NK-92 treated with Interleukin-12 subunit alpha and Interleukin-12 subunit beta, amount 100 ng/mL, for 24 hours (cell line): Measurements from ENCODE around the gene D2HGDH.
"Not testable (repeated sequence)": the region's sequence is repeated elsewhere in the genome, so short reads cannot be mapped to it uniquely, and the experiment has no call there.

Experiments
- DNase-seq: peaks from one replicate; lab custom pipeline; 2025; lab: John Stamatoyannopoulos, UW

D2HGDH gene

DNA sequence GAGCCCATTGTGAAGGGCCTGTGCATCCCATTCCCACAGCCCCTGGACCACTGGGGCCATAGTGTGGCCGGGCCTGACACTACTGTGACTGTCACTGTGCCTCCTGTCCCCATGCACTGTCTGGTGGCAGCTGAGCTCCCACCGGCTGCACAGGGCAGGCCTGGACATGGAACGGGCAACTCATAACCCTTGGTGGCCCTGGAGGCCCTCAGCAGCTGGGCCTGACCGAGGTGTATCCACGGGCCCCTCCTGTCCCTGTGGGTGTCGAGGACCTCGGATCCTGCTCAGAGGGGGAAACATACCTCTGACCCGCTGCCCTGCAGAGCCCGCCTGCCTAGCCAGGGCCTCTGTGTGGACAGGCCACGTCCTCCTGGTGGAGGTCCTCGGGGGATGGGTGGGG, 34.4 kb downstream of the D2HGDH start:
- no peak for DNase-seq

DNA sequence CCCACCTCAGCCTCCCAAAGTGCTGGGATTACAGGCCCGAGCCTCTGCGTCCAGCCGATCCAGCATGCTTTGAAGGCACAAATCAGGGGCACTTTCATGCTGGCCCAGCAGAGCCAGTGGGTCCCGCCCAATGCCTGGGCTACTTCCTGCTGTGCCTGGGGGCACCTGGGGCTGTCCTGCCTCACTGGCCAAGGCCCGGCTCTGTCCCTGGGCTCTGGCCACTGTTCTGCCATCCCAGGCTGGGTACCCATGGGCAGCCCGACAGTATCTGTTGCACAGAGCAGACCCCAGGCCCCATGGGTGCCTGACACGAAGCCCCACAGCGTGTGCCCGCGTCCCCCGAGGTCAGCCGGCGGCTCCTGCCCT, 35.4 kb downstream of the D2HGDH start:
- no peak for DNase-seq

DNA sequence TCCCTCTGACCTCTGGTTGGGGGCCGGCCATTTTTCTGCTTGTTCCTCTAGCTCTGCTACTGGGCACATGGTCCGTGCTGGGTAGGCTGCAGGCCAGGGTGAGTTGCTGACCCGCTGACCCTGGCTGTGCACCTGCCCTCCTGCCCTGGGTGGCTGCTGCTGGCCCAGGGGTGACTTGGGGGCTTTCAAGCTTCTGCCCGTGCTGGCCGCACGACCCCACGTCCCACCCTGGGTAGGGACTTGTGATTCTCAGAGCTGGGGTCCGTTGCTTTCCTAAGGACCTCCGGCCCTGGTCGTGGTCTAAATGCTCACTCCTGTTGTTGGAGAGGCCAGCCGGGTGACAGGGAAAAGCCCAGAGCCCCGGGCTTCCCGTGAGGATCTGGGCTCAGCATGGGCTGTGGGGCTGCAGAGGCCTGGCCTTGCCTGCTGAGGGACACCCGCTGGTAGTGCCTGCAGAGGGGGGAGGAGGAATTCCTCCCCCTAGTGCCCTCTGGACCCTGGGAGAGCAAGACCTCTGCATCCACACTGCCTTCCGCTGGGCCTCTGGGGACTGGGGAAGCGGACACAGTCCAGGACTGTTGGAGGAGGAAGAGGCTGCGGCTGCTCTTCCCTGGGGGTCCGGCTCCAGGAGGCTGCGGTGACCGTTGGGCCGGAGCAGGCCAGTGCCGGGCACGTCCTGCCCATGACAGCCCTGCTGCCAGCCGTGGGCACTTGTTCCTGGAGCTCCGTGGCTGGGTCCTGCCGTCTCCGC, 35.9 kb downstream of the D2HGDH start:
- no peak for DNase-seq

DNA sequence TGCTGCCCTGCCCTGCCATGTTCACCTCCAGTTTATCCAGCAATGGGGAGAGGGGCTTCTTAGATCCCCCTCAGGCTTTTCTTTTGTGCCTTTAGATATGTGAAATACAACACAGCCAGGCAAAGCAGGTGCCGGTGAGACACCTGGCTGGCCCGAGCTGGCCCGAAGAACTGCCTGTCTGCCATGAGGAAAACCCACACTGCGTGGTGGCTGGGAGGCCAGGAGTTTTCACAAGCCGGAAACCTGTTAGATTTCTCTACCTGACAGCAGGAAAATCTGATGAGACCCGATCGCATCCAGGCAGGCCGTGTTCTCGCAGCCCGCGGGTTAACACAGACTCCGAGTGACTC, 36.5 kb downstream of the D2HGDH start:
- no peak for DNase-seq

- no peak for DNase-seq
Observed at GRCh38 chr2:241771286-241772062, 37.0 kb downstream of the D2HGDH start.

DNA sequence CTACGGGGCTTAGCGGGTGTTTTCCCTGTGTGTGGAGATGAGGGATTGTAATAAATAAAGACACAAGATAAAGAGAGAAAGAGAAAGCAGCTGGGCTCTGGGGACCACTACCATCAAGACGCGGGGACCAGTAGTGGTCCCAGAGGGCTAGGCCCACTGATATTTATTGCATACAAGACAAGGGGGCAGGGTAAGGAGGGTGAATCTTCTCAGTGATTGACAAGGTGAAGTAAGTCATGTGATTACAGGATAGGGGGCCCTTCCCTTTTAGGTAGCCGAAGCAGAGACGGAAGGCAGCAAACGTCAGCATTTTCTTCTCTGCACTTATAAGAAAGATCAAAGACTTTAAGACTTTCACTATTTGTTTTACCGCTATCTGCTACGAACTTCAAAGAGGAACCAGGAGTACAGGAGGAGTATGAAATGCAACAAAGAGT, 37.7 kb downstream of the D2HGDH start:
- DNase-seq, result no peak

DNA sequence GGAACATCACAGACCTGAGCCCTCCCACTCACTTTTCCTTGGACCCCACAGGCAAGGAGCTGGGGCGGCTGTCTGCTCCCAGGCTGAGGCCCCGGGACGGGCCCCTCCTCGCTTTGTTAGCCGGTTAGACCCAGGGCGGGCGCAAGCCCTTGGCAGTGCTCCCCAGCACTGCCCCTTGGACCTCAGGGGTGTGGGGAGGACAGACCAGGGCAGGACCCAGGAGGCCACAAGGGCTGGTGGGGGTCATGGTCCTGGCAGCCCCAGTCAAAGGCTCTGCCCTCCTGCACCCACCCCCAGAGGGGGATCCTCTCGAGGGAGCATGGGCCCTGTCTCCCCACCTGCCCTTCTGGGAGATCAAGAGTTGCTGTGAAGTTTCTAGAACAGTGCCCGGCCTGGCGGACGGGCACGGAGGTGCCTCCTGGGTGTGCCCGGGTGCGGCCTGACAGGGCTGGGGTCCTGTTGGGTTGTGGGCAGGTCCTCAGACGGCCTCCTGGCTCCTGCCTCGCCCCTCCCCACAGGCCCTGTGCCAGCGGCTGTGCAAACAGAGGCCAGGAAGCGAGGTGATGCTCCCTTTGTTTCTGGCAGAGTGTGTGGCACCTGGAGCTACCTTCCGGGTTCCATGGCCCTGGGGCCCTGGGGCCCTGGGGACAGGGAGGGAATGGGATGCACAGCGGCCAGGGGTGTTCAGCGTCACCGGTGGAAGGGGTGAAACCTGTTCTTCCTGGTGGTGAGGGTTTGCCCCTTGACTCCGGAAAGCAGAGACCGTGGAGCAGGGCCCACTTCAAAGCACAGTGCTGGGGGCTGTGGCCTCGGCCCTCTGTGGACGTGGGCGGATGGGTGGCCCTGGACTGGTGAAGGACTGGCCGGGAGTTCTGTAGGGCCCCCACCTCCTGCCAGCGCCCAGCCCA, 39.3 kb downstream of the D2HGDH start:
- DNase-seq, result no peak

GRCh38 chr2:241774419-241775222, 40.2 kb downstream of the D2HGDH start:
- no peak for DNase-seq

- DNase-seq, result no peak
Observed at GRCh38 chr2:241775223-241776177, 41.1 kb downstream of the D2HGDH start.

DNA sequence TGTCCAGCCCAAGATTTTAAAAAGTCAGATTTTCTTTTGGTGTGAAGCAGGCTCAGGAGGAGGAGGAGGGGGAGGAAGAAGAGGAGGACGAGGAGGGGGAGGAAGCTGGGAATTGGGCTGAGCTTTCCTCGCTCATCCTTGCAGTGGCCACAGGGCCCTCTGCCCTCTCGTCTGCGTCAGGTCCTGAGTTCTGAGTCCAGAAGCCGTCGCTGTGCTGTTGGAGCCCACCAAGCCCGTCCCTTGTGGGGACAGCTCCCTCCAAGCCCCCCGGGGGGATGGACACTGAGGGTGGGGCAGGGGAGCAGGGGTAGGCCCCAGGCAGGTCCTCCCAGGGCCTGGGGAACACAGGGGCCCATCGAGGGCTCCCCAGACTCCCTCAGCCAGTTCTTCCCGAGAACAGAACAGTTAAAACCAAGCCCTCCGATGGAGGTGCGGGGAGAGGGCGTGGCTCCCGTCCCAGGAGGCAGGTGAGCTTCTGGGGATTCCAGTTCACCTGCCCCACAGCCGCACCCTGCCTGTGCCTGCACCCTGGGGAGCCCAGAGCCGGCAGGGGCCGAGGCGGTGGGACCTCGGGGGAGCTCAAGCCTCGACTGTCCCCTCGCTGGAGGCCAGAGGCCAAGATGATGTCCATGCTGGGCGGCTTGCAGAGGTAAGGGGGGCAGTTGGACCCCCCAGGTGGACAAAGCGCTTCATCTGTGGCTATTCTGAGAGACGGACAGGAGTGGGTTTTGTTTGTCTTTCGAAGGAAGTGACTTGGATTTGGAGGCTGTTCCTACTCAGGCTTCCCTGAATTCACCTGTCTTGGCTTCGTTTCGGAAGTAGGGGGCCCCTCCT, 42.1 kb downstream of the D2HGDH start, which contains the start of gene GAL3ST2:
GAL3ST2 (plus strand) TSS at position 487 of the 834 bp plus-strand sequence; CDS start at position 621, 134 bp downstream.
- no peak for DNase-seq

DNA sequence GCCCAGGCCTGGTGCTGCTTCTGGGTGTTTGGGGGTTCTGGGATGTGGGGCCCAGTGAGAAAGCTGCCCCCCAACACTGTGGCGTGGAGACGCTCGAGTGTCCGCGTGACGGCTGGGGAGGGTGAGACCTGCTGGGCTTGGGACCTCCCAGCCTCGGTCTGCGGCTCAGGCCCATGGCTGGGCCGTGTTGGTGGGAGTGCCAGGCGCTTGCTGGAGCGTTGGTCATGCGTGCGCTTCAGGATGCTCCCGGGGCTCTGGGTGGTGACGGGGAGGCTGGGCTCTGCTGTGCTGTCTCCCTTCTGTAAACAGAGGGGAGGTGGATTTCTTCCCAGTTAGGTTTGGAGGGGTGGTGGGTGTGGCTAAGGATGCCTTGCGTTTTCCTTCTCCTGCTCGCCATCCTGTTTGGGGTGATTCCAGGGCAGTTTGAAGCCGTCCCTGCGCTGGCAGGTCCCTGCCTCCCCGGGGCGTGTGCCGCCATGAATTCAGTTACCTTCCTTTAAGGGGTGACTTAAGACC, 42.8 kb downstream of the D2HGDH start:
- no peak for DNase-seq

GRCh38 chr2:241777686-241778627, 43.5 kb downstream of the D2HGDH start:
- DNase-seq, result no peak

GRCh38 chr2:241780939-241781569, 46.6 kb downstream of the D2HGDH start:
- DNase-seq, result no peak

DNA sequence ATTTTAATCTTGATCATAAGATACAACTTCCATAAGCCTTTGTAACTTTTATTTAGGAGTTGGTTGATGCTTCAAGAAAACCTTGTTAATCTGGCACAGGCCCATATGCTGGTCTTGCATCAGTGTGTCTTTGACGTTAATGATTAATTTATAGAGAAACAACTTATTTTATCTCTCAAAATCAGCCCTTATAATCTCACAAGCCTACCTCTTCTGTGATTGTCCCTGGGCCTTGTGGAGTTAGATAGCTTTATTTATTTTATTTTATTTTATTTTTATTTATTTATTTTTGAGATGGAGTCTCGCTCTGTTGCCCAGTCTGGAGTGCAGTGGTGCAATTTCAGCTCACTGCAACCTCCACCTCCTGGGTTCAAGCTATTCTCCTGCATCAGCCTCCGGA, 47.6 kb downstream of the D2HGDH start:
- DNase-seq, result not testable (repeated sequence)

DNA sequence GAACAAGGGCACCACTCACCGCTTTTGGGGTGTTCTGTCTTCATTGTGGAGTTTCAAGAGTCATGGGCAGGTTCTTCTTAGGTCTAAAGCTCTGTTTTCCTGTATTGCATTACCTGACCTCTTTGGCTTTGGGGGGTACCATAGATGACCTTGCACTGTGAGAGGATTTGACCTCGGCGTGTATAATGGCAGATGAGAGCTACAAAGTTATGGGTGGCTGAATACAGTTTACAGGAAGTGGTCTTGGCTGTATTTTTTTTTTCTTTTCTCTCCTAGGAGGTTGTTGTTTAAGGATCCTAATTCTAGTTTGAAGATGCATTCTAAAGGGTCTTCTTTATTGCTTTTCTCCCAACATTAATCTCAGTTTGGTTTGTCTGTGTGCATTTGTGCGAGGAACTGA, 53.7 kb downstream of the D2HGDH start:
- no peak for DNase-seq

- DNase-seq, result peak; percentile 63
Observed at GRCh38 chr2:241788572-241788971, 54.1 kb downstream of the D2HGDH start.

DNA sequence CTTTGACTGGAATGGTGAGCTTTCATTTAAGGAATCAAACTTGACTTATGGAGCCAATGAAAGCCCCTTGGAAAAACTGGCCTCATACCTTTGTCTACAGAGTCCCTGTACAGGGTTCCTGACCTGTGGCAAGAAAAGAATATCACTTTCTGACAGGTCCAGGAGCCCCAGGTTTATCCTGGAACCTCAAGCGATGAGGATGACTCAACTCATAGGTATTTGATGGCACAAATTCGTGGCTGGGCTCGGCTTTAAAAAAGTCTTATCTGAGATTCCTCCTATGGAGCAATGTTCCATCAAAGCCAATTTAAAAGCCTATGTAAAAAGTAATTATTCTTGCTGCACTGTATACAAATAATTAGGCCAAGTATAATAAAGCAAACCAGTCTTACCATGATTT, 57.0 kb downstream of the D2HGDH start:
- DNase-seq, result not testable (repeated sequence)

GRCh38 chr2:241793385-241793784, 59.0 kb downstream of the D2HGDH start:
- DNase-seq, result no peak
